ENCODE results near the gene SMARCC2. TPM values are rescaled to one million over a fixed set of nuclear protein-coding genes. Genes with fewer than 3 reads are reported as not detected.

SMARCC2 gene
- total and polyA plus RNA-seq, 9 of the 15 experiments (the other 6 are each of a cell fraction or from before 2014, with no cell fraction given): 11.9 to 86.0 (median 36.6) TPM

GRCh38 chr12:56128670-56129205, 60.5 kb downstream of the SMARCC2 start (continued):
- TF ChIP-seq TSHZ1 (CRISPR knock-in tag; IDR thresholded peaks at IDR 0.05) (no peak), ZFX (CRISPR knock-in tag; IDR thresholded peaks at IDR 0.05) (peak; percentile 26; the same call in 1 of the 2 replicates), ZNF436 (CRISPR knock-in tag; IDR thresholded peaks at IDR 0.05) (no peak), ESRRB (CRISPR knock-in tag; IDR thresholded peaks at IDR 0.05; ENCODE audit: borderline replicate concordance) (no peak), ZNF518B (CRISPR knock-in tag; IDR thresholded peaks at IDR 0.05) (no peak), BRD9 (IDR thresholded peaks at IDR 0.05; ENCODE audit: low read depth, partially characterized antibody) (peak; percentile 43), ZBED1 (IDR thresholded peaks at IDR 0.05) (no peak), ZBTB43 (CRISPR knock-in tag; IDR thresholded peaks at IDR 0.05) (no peak), RBBP5 (IDR thresholded peaks at IDR 0.05; ENCODE audit: borderline replicate concordance, insufficient read depth, low read length, poor library complexity, severe bottlenecking) (peak; percentile 36), ZNF212 (CRISPR knock-in tag; IDR thresholded peaks at IDR 0.05) (no peak), TFAM (CRISPR knock-in tag; conservative IDR thresholded peaks at IDR 0.05) (no peak), ETS1 (conservative IDR thresholded peaks at IDR 0.05; ENCODE audit: control insufficient read depth, low read depth, low read length) (no peak), MXI1 (IDR thresholded peaks at IDR 0.05; ENCODE audit: low read depth, low read length) (0 out of 2 replicates have a peak, but pooled peaks have one; percentile 42), ZNF12 (CRISPR knock-in tag; IDR thresholded peaks at IDR 0.05) (peak; percentile 60; the same call in 1 of the 2 replicates), ADNP (tag; IDR thresholded peaks at IDR 0.05) (no peak), MLLT1 (IDR thresholded peaks at IDR 0.05) (peak; percentile 57 to 78; a peak in 2 of 4 replicates), STAG1 (CRISPR knock-in tag; IDR thresholded peaks at IDR 0.05; ENCODE audit: borderline replicate concordance) (no peak)

Measured in K562 (cell line).